A549 treated with ZK216348 at 1 μM for 4 hours (cell line): ENCODE data around the gene GCNA. TPM values are rescaled to one million over a fixed set of nuclear protein-coding genes. Genes with fewer than 3 reads are reported as not detected.

Experiments
- total RNA-seq: library from RNA; stranded (reverse); fragments of 200-300 nt; extraction: Qiagen RNA extraction; gene quantifications from 5 replicates; pipeline ENCODE4 v1.2.3, GENCODE V29; 2022; ENCODE audit warnings: low read depth

The GCNA gene
- 1.5 to 2.4 TPM (median 1.7 TPM) in 5 replicates for total RNA-seq

GRCh38 chrX:71578253-71579135 is at the start of gene GCNA:
GCNA (plus strand) TSS chrX:71578437; CDS start chrX:71580822, 2,385 bp downstream.

GRCh38 chrX:71532753-71533425 is 45.3 kb upstream of the GCNA start, which contains the start of gene OGT:
OGT (plus strand) TSS chrX:71533104; CDS start chrX:71533300, 196 bp downstream.

GRCh38 chrX:71618303-71618721 is 40.1 kb downstream of the GCNA start, which contains the start of gene CXCR3:
CXCR3 (minus strand) TSS chrX:71618511; CDS start chrX:71618449, 62 bp downstream.

Other genes starting within 250 kb of the GCNA start
- gene TAF1, start 212.1 kb upstream of the GCNA start, total RNA-seq: 15.2 to 19.0 TPM (median 17.4 TPM) in 5 replicates
- 28.5 to 51.5 TPM (median 42.9 TPM) in 5 replicates for gene OGT, start 45.3 kb upstream of the GCNA start, total RNA-seq
- gene CXCR3, start 40.1 kb downstream of the GCNA start, total RNA-seq: 0.15 TPM in 1 of 5 replicates, not detected in the others
- gene CXorf49, start 139.8 kb downstream of the GCNA start, total RNA-seq: not detected in 5 replicates
- gene CXorf49B, start 184.9 kb downstream of the GCNA start, total RNA-seq: not detected in 5 replicates